Measurements from ENCODE around the gene CD82.

The CD82 gene

GRCh38 chr11:44605068-44605708 is 39.7 kb downstream of the CD82 start:
- no peak for DNase-seq

- DNase-seq: no peak
These were observed 40.5 kb downstream of the CD82 start for GRCh38 chr11:44605965-44606364.

GRCh38 chr11:44606472-44606871 is 41.0 kb downstream of the CD82 start:
- no peak for DNase-seq

- no peak for DNase-seq
These were observed 42.0 kb downstream of the CD82 start for GRCh38 chr11:44607319-44607962.

GRCh38 chr11:44607987-44608386 is 42.5 kb downstream of the CD82 start:
- DNase-seq: no peak

- DNase-seq: no peak
These were observed 43.2 kb downstream of the CD82 start for GRCh38 chr11:44608651-44608990.

GRCh38 chr11:44608991-44609782 is 43.7 kb downstream of the CD82 start:
- no peak for DNase-seq

- DNase-seq: no peak
These were observed 44.3 kb downstream of the CD82 start for GRCh38 chr11:44609783-44610155.

GRCh38 chr11:44610186-44610955 is 44.9 kb downstream of the CD82 start:
- no peak for DNase-seq

- DNase-seq: no peak
These were observed 45.6 kb downstream of the CD82 start for GRCh38 chr11:44611088-44611487.

- no peak for DNase-seq
These were observed 46.4 kb downstream of the CD82 start for GRCh38 chr11:44611687-44612434.

- DNase-seq: no peak
These were observed 47.7 kb downstream of the CD82 start for GRCh38 chr11:44613153-44613552.

GRCh38 chr11:44614281-44614775 is 48.9 kb downstream of the CD82 start:
- DNase-seq: no peak

GRCh38 chr11:44615041-44615755 is 49.7 kb downstream of the CD82 start:
- no peak for DNase-seq

GRCh38 chr11:44615913-44616791 is 50.7 kb downstream of the CD82 start:
- DNase-seq: no peak

- no peak for DNase-seq
These were observed 52.4 kb downstream of the CD82 start for GRCh38 chr11:44617671-44618461.

GRCh38 chr11:44618561-44619425 is 53.3 kb downstream of the CD82 start:
- DNase-seq: no peak

- DNase-seq: no peak
These were observed 54.9 kb downstream of the CD82 start for GRCh38 chr11:44620328-44620725.

GRCh38 chr11:44621140-44621681 is 55.7 kb downstream of the CD82 start:
- no peak for DNase-seq
